Measurements from ENCODE around the gene APBA2. TPM values are rescaled to one million over a fixed set of nuclear protein-coding genes. Genes with fewer than 3 reads are reported as not detected.

The APBA2 gene
- total RNA-seq, 1 donor from 2014 or later, result 33.1 TPM

DNA sequence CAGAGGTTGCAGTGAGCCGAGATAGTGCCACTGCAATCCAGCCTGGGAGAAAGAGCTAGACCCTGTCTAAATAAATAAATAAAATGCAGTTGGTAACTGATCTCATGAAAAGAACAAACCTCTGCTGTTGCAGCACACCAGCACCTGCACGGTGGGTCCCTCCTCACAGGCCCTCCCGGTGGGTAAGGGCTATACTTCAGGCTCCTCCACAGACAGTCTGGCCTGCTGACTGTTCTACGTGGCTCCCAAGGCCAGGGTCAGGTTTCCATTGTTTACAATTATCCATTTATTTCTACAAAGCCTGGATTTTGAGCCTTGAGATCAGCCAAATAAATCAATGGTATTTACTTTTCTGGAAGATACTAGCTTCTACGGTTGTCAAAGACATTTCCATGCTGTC lies 5.1 kb upstream of the APBA2 start:
- Mint-ChIP-seq H3K9me3 (no peaks in the 10 kb centered on the region), H3K27ac (no peak overlapping the region), H3K4me3 (no peak overlapping the region), H3K27me3 (ENCODE audit: low read depth) (no peaks in the 10 kb centered on the region), H3K36me3 (no peaks in the 10 kb centered on the region), H3K4me1 (no peaks in the 10 kb centered on the region)
- no peak for DNase-seq (ENCODE audit: low spot score in 2 of 2, unreplicated experiment in 2 of 2)
- TF ChIP-seq, protein P1, sequence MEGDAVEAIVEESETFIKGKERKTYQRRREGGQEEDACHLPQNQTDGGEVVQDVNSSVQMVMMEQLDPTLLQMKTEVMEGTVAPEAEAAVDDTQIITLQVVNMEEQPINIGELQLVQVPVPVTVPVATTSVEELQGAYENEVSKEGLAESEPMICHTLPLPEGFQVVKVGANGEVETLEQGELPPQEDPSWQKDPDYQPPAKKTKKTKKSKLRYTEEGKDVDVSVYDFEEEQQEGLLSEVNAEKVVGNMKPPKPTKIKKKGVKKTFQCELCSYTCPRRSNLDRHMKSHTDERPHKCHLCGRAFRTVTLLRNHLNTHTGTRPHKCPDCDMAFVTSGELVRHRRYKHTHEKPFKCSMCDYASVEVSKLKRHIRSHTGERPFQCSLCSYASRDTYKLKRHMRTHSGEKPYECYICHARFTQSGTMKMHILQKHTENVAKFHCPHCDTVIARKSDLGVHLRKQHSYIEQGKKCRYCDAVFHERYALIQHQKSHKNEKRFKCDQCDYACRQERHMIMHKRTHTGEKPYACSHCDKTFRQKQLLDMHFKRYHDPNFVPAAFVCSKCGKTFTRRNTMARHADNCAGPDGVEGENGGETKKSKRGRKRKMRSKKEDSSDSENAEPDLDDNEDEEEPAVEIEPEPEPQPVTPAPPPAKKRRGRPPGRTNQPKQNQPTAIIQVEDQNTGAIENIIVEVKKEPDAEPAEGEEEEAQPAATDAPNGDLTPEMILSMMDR (IDR thresholded peaks at IDR 0.05; ENCODE audit: unreplicated experiment), result no peak

DNA sequence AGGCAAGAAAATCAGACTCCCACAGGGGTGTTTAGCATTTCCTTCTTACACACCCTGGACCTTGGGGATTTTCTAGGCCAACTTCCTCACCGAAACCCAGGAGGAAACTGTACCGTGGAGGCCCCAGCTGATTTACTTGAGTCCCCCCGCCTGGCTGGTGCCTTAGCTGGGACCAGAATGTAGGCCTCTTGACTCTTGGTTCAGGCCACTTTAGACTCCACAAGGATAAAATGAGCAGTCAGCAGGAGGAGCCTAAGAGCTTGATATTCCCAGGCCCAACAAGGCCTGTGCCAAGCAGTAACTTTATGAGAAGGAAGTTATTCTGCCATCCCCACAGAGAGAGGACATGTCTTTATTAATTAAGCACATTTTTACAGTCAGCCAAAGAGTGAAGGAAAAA lies 4.6 kb upstream of the APBA2 start:
- no peak for DNase-seq (ENCODE audit: low spot score in 2 of 2, unreplicated experiment in 2 of 2)
- Mint-ChIP-seq H3K27me3 (ENCODE audit: low read depth) (no peaks in the 10 kb centered on the region), H3K4me1 (no peaks in the 10 kb centered on the region), H3K4me3 (no peak overlapping the region), H3K27ac (no peak overlapping the region), H3K36me3 (no peaks in the 10 kb centered on the region), H3K9me3 (no peaks in the 10 kb centered on the region)
- TF ChIP-seq, protein P1 (IDR thresholded peaks at IDR 0.05; ENCODE audit: unreplicated experiment), result no peak

DNA sequence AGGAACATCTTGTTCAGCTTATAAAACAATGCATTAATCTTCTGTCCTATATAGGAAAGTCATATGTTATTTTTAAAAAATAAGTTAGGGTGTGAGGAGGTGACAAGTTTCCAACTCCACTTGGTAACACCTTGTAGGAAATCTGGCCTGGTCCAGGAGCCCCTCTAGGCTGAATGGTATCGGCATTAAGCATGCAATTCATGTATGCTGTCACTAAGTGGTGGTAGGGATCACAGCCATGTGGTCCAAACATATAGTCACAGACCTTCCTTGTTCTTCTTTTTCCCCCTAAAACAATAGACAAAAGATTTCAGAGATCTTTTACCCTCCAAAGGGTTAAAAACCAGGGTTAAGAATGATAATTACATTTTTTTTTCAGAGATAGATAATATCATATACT lies 4.2 kb upstream of the APBA2 start:
- DNase-seq (ENCODE audit: low spot score in 2 of 2, unreplicated experiment in 2 of 2), result no peak
- Mint-ChIP-seq H3K4me3 (no peak overlapping the region), H3K36me3 (no peaks in the 10 kb centered on the region), H3K4me1 (no peaks in the 10 kb centered on the region), H3K9me3 (no peaks in the 10 kb centered on the region), H3K27me3 (ENCODE audit: low read depth) (no peaks in the 10 kb centered on the region), H3K27ac (no peak overlapping the region)
- TF ChIP-seq, protein P1 (IDR thresholded peaks at IDR 0.05; ENCODE audit: unreplicated experiment), result no peak

DNA sequence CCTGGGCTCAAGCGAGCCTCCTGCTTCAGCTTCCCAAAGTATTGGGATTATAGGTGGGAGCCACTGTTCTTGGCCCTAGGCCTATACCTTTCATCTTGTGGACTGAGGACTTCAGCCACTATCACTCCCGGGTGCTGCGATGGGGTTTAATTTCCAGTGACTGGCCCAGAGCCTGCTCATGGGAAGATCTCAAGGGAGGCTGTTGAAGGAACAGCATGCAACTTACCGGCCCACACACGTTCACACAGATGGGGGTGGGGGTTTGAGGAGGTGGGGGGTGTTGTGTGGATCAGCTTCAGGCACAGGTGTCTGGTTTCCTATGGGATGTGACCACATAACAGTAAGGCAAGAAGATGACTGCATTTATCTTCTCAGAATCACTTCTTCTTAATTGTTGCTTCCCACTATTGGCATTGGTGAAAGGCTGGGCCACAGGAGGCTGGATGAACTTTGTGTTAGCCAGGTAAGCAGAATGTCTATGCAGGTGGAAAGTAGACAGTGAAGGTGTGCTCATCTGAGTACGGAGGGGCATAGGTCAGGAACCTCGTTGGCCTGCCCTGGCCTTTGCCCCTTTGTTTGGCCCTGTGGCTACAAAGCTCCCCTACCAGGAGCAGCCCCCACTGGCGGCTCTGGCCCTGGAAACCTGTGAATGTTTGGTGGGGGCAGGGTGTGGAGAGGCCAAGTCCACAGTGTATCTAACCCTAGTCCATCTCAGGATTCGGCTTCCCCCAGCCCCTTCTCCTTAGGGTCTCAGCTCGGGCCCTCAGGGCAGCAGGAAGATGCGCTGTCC lies 1.4 kb upstream of the APBA2 start:
- Mint-ChIP-seq H3K36me3 (no peaks in the 10 kb centered on the region), H3K9me3 (no peaks in the 10 kb centered on the region), H3K27ac (no peak overlapping the region), H3K4me1 (peaks cover 12% of the 10 kb centered on the region), H3K27me3 (ENCODE audit: low read depth) (no peaks in the 10 kb centered on the region), H3K4me3 (peak overlapping the region; percentile 65)
- DNase-seq (ENCODE audit: low spot score in 2 of 2, unreplicated experiment in 2 of 2), result no peak
- TF ChIP-seq, protein P1 (IDR thresholded peaks at IDR 0.05; ENCODE audit: unreplicated experiment), result no peak

DNA sequence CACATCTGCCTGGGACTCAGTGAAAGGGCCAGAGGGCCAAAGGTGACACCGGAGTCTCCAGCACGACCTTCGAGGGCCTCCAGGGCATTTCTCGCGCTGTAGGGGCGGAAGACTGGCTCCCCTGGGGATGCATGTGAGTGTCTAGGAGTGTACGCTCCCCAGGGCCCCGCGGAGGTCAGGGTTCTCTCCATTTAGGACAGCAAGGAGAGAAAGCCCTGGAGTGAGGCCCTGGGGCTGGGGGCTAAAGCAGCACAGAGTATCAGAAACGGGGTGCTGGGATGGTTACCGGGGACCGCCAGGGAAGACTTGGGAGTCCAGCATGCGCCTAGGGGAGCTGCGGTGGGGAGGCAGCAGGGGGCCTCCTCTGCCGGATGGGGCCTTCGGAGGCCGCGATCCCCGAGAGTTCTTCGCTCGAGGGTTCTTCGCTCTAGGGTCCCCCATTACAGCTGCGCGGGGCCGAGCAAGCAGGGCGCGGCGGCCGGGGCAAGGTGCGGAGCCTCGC lies 595 bp upstream of the APBA2 start:
- H3K4me1 Mint-ChIP-seq, result peaks cover 12% of the 10 kb centered on the region
- H3K4me3 Mint-ChIP-seq, result peak overlapping the region; percentile 65
- no peaks in the 10 kb centered on the region for H3K9me3 Mint-ChIP-seq
- no peak overlapping the region for H3K27ac Mint-ChIP-seq
- no peak for DNase-seq (ENCODE audit: low spot score in 2 of 2, unreplicated experiment in 2 of 2)
- TF ChIP-seq, protein P1 (IDR thresholded peaks at IDR 0.05; ENCODE audit: unreplicated experiment), result no peak
- no peaks in the 10 kb centered on the region for H3K27me3 Mint-ChIP-seq (ENCODE audit: low read depth)
- H3K36me3 Mint-ChIP-seq, result no peaks in the 10 kb centered on the region
